HG03571 (cell line): ENCODE results near the gene TNS1.

ENCODE experiments used
- ATAC-seq: cut with Tn5 transposase; IDR thresholded peaks from one replicate; pipeline ENCODE4 v1.9.1; 2021; ENCODE audit not compliant: unreplicated experiment

The TNS1 gene

GRCh38 chr2:217752714-217753459 is 249.9 kb downstream of the TNS1 start:
- no peak for ATAC-seq

- ATAC-seq, result no peak
Observed at GRCh38 chr2:217751952-217752351, 250.8 kb downstream of the TNS1 start.

- no peak for ATAC-seq
Observed at GRCh38 chr2:217751192-217751591, 251.6 kb downstream of the TNS1 start.
